Measurements from ENCODE around the gene MRPS25. TPM values are rescaled to one million over a fixed set of nuclear protein-coding genes. Genes with fewer than 3 reads are reported as not detected.

MRPS25 gene
- total and polyA plus RNA-seq, 2 experiments from 2014 or later: 27.2 to 41.8 TPM

- H3F3A ChIP-seq (ENCODE audit: insufficient read depth): no peaks in the 10 kb centered on the region; the same call in 1 of the 2 replicates
- H3K9ac ChIP-seq: no peak overlapping the region
- peak; percentile 70 for DNase-seq
- TF ChIP-seq EZH2phosphoT487 (IDR thresholded peaks at IDR 0.05; ENCODE audit: insufficient read depth, low read depth) (no peak), EZH2 (IDR thresholded peaks at IDR 0.05; ENCODE audit: insufficient read depth, poor library complexity, severe bottlenecking) (no peak)
- peaks cover 8% of the 10 kb centered on the region; the same call in 1 of the 2 replicates for H3K4me1 ChIP-seq (ENCODE audit: insufficient read depth)
- H3K27me3 ChIP-seq (replicated peaks; ENCODE audit: insufficient read depth): no peaks in the 10 kb centered on the region
- no peak overlapping the region for H3K4me2 ChIP-seq (ENCODE audit: unreplicated experiment)
- H3K9me3 ChIP-seq (ENCODE audit: low read depth): no peaks in the 10 kb centered on the region
- no peaks in the 10 kb centered on the region for H4K20me1 ChIP-seq (ENCODE audit: insufficient read depth)
- H3K79me2 ChIP-seq (ENCODE audit: insufficient read depth): peaks cover 69% of the 10 kb centered on the region
- 50 to 100% methylated on average over 1 of the region's 1 CpG for WGBS, 2 experiments (ENCODE audit: low coverage in 1 of 2, low lambda C conversion rate in 2 of 2, missing lambda C conversion rate in 2 of 2)
- no peaks in the 10 kb centered on the region for H3K9me2 ChIP-seq (ENCODE audit: insufficient read depth)
- no peak overlapping the region for H3K4me3 ChIP-seq
- H3K36me3 ChIP-seq (ENCODE audit: low read depth): peaks cover 38% of the 10 kb centered on the region
- in situ Hi-C loops (cut with MboI): no loop called here
- no peak overlapping the region for H3K27ac ChIP-seq
- H2AFZ ChIP-seq: no peak overlapping the region
Measured at GRCh38 chr3:15051531-15051930, 13.6 kb downstream of the MRPS25 start.

GRCh38 chr3:15050405-15051092 lies 14.6 kb downstream of the MRPS25 start:
- Histone ChIP-seq H4K20me1 (ENCODE audit: insufficient read depth) (no peaks in the 10 kb centered on the region), H3K27me3 (replicated peaks; ENCODE audit: insufficient read depth) (no peaks in the 10 kb centered on the region), H3K79me2 (ENCODE audit: insufficient read depth) (peaks cover 60% of the 10 kb centered on the region), H3K9me3 (ENCODE audit: low read depth) (no peaks in the 10 kb centered on the region), H3K4me1 (ENCODE audit: insufficient read depth) (peaks cover 7% of the 10 kb centered on the region; the same call in 1 of the 2 replicates), H2AFZ (no peak overlapping the region), H3K4me3 (no peak overlapping the region), H3K36me3 (ENCODE audit: low read depth) (peaks cover 46% of the 10 kb centered on the region), H3F3A (ENCODE audit: insufficient read depth) (no peaks in the 10 kb centered on the region; the same call in 1 of the 2 replicates), H3K9ac (no peak overlapping the region), H3K9me2 (ENCODE audit: insufficient read depth) (no peaks in the 10 kb centered on the region), H3K4me2 (ENCODE audit: unreplicated experiment) (no peak overlapping the region), H3K27ac (no peak overlapping the region)
- TF ChIP-seq EZH2phosphoT487 (IDR thresholded peaks at IDR 0.05; ENCODE audit: insufficient read depth, low read depth): no peak
- TF ChIP-seq EZH2 (IDR thresholded peaks at IDR 0.05; ENCODE audit: insufficient read depth, poor library complexity, severe bottlenecking): no peak
- in situ Hi-C loops (cut with MboI): no loop called here
- 94 to 96% methylated on average over 3 of the region's 3 CpGs for WGBS, 2 experiments (ENCODE audit: low coverage in 1 of 2, low lambda C conversion rate in 2 of 2, missing lambda C conversion rate in 2 of 2)
- no peak for DNase-seq

GRCh38 chr3:15049584-15049983 lies 15.5 kb downstream of the MRPS25 start:
- H3K4me1 ChIP-seq (ENCODE audit: insufficient read depth): no peaks in the 10 kb centered on the region
- 98 to 100% methylated on average over 2 of the region's 2 CpGs for WGBS, 2 experiments (ENCODE audit: low coverage in 1 of 2, low lambda C conversion rate in 2 of 2, missing lambda C conversion rate in 2 of 2)
- H3K4me3 ChIP-seq: no peak overlapping the region
- H3K79me2 ChIP-seq (ENCODE audit: insufficient read depth): peaks cover 51% of the 10 kb centered on the region
- no peaks in the 10 kb centered on the region for H3K9me2 ChIP-seq (ENCODE audit: insufficient read depth)
- no peaks in the 10 kb centered on the region for H3K27me3 ChIP-seq (replicated peaks; ENCODE audit: insufficient read depth)
- no peaks in the 10 kb centered on the region for H4K20me1 ChIP-seq (ENCODE audit: insufficient read depth)
- H3K27ac ChIP-seq: no peak overlapping the region
- peaks cover 50% of the 10 kb centered on the region for H3K36me3 ChIP-seq (ENCODE audit: low read depth)
- H2AFZ ChIP-seq: no peak overlapping the region
- no peak overlapping the region for H3K4me2 ChIP-seq (ENCODE audit: unreplicated experiment)
- no peak overlapping the region for H3K9ac ChIP-seq
- H3F3A ChIP-seq (ENCODE audit: insufficient read depth): 0 out of 2 replicates have a peak, but pooled peaks cover 4% of the 10 kb centered on the region
- no peak for DNase-seq
- TF ChIP-seq EZH2phosphoT487 (IDR thresholded peaks at IDR 0.05; ENCODE audit: insufficient read depth, low read depth): no peak
- no peak for TF ChIP-seq EZH2 (IDR thresholded peaks at IDR 0.05; ENCODE audit: insufficient read depth, poor library complexity, severe bottlenecking)
- H3K9me3 ChIP-seq (ENCODE audit: low read depth): no peaks in the 10 kb centered on the region
- in situ Hi-C loops (cut with MboI): no loop called here

DNA sequence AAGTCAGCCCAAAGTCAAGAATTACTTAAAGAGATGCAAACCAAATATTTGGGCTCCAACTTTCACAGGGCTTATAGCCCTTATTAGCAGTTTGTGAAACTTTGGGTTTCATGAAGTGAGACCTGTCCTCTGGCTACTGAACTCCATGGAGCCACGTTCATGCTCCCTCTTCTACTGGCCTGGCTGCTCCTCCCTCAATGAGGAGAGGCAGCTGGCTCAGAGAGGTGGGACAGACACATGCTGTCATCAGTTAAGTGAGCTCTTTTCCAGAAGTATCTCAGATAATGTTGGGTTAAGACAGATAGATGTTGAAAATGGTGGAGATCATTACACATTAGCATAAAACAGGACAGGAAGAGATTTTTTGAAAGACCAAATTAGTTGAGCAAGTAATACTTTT lies 19.4 kb downstream of the MRPS25 start:
- DNase-seq: no peak
- peaks cover 11% of the 10 kb centered on the region for H3K79me2 ChIP-seq (ENCODE audit: insufficient read depth)
- no peaks in the 10 kb centered on the region for H3K9me2 ChIP-seq (ENCODE audit: insufficient read depth)
- no peak overlapping the region for H3K27ac ChIP-seq
- no peaks in the 10 kb centered on the region for H3K9me3 ChIP-seq (ENCODE audit: low read depth)
- H3K4me2 ChIP-seq (ENCODE audit: unreplicated experiment): no peak overlapping the region
- H3K27me3 ChIP-seq (replicated peaks; ENCODE audit: insufficient read depth): no peaks in the 10 kb centered on the region
- H3K4me1 ChIP-seq (ENCODE audit: insufficient read depth): peaks cover 14% of the 10 kb centered on the region
- TF ChIP-seq EZH2 (IDR thresholded peaks at IDR 0.05; ENCODE audit: insufficient read depth, poor library complexity, severe bottlenecking) (no peak), EZH2phosphoT487 (IDR thresholded peaks at IDR 0.05; ENCODE audit: insufficient read depth, low read depth) (no peak)
- no peak overlapping the region for H3K4me3 ChIP-seq
- H3K9ac ChIP-seq: no peak overlapping the region
- no peak overlapping the region for H2AFZ ChIP-seq
- no peaks in the 10 kb centered on the region for H4K20me1 ChIP-seq (ENCODE audit: insufficient read depth)
- H3F3A ChIP-seq (ENCODE audit: insufficient read depth): peaks cover 35% of the 10 kb centered on the region; the same call in 1 of the 2 replicates
- 25 to 44% methylated on average over 1 of the region's 1 CpG for WGBS, 2 experiments (ENCODE audit: low coverage in 1 of 2, low lambda C conversion rate in 2 of 2, missing lambda C conversion rate in 2 of 2)
- in situ Hi-C loops (cut with MboI): no loop called here
- H3K36me3 ChIP-seq (ENCODE audit: low read depth): peaks cover 69% of the 10 kb centered on the region
